ENCODE results near the gene NARS2. TPM values are rescaled to one million over a fixed set of nuclear protein-coding genes. Genes with fewer than 3 reads are reported as not detected.

NARS2 gene
- total and polyA plus RNA-seq, 8 donors = 5.1 to 15.0 (median 7.9) TPM

GRCh38 chr11:78536933-78537332, 37.7 kb downstream of the NARS2 start:
- TF ChIP-seq CTCF (IDR thresholded peaks at IDR 0.05) = no peak
- FAIRE-seq (no peak), DNase-seq (no peak), ATAC-seq (no peak)
- 91% methylated on average over 6 of the region's 6 CpGs for WGBS, 2 donors
- Histone ChIP-seq H3K36me3 (no peaks in the 10 kb centered on the region), H3K27me3 (no peaks in the 10 kb centered on the region), H3K4me1 (peaks cover 0 to 3% (median 0%) of the 10 kb centered on the region in 3 donors), H3K9me3 (no peaks in the 10 kb centered on the region), H3K27ac (no peak overlapping the region), H3K4me3 (no peak overlapping the region)
- intact Hi-C loops (cut with DNase I) = no loop called here

GRCh38 chr11:78535920-78536319, 38.7 kb downstream of the NARS2 start:
- ATAC-seq = no peak
- Histone ChIP-seq H3K4me3 (no peak overlapping the region), H3K36me3 (no peaks in the 10 kb centered on the region), H3K9me3 (no peaks in the 10 kb centered on the region), H3K27ac (no peak overlapping the region), H3K27me3 (no peaks in the 10 kb centered on the region), H3K4me1 (peaks cover 0 to 3% (median 0%) of the 10 kb centered on the region in 3 donors)
- 95 to 96% methylated on average over 2 of the region's 2 CpGs for WGBS, 2 donors
- no peak for TF ChIP-seq CTCF (IDR thresholded peaks at IDR 0.05)
- DNase-seq = no peak
- no peak for FAIRE-seq
- intact Hi-C loops (cut with DNase I) = no loop called here

GRCh38 chr11:78535027-78535426, 39.6 kb downstream of the NARS2 start:
- FAIRE-seq (no peak), DNase-seq (no peak), ATAC-seq (no peak)
- TF ChIP-seq CTCF (IDR thresholded peaks at IDR 0.05) = no peak
- intact Hi-C loops (cut with DNase I) = no loop called here
- Histone ChIP-seq H3K4me3 (no peak overlapping the region), H3K27me3 (no peaks in the 10 kb centered on the region), H3K4me1 (peaks cover 0 to 1% (median 0%) of the 10 kb centered on the region in 3 donors), H3K27ac (no peak overlapping the region), H3K9me3 (no peaks in the 10 kb centered on the region), H3K36me3 (no peaks in the 10 kb centered on the region)
- 97% methylated on average over 3 of the region's 3 CpGs for WGBS, 2 donors

- intact Hi-C loops (cut with DNase I) = no loop called here
Observed at GRCh38 chr11:78533399-78533798, 41.3 kb downstream of the NARS2 start.

GRCh38 chr11:78532991-78533390, 41.7 kb downstream of the NARS2 start:
- no peak for ATAC-seq
- FAIRE-seq = no peak
- no peaks in the 10 kb centered on the region for H3K9me3 ChIP-seq
- intact Hi-C loops (cut with DNase I) = no loop called here
- no peak for TF ChIP-seq CTCF (IDR thresholded peaks at IDR 0.05)
- no peak for DNase-seq
- H3K36me3 ChIP-seq = no peaks in the 10 kb centered on the region
- H3K27ac ChIP-seq = no peak overlapping the region
- H3K27me3 ChIP-seq = no peaks in the 10 kb centered on the region
- H3K4me3 ChIP-seq = no peak overlapping the region
- WGBS, 2 donors = 94 to 99% methylated on average over 3 of the region's 3 CpGs
- H3K4me1 ChIP-seq = no peaks in the 10 kb centered on the region

More at GRCh38 chr11:78533399-78533798, 41.3 kb downstream of the NARS2 start:
- no peak for DNase-seq
- no peak for ATAC-seq
- no peak overlapping the region for H3K4me3 ChIP-seq
- no peaks in the 10 kb centered on the region for H3K4me1 ChIP-seq
- no peak for TF ChIP-seq CTCF (IDR thresholded peaks at IDR 0.05)
- H3K27me3 ChIP-seq = no peaks in the 10 kb centered on the region
- no peak for FAIRE-seq
- no peaks in the 10 kb centered on the region for H3K36me3 ChIP-seq
- no peak overlapping the region for H3K27ac ChIP-seq
- no peaks in the 10 kb centered on the region for H3K9me3 ChIP-seq
